Adrenal gland (tissue), 5 donors: ENCODE measurements around the gene SF3B1.

Experiments
- POLR2A ChIP-seq, 2 donors: fragments of 450-650 bp; IDR thresholded peaks; one replicate each; pipeline ENCODE4 v1.6.1; 2017; ENCODE audit warnings: antibody characterized with exemption in 2 of 2, mild to moderate bottlenecking in 2 of 2, moderate library complexity in 1 of 2
- TF ChIP-seq, protein P1 (sequence below), 6 experiments: fragments of 450-650 bp in 4 of 6; fragments of 200-600 bp in 2 of 6; sonication (generic) in 1 of 6; IDR thresholded peaks; 1 replicate in 5 of 6; 2 replicates in 1 of 6; pipeline versions ENCODE4 v1.5.1 to v1.8.0; 2016 to 2021; ENCODE audit warnings: antibody characterized with exemption in 6 of 6, mild to moderate bottlenecking in 2 of 6, moderate library complexity in 1 of 6
- donor health status: DM: no; HTN: no; CAD: no.

DNA sequence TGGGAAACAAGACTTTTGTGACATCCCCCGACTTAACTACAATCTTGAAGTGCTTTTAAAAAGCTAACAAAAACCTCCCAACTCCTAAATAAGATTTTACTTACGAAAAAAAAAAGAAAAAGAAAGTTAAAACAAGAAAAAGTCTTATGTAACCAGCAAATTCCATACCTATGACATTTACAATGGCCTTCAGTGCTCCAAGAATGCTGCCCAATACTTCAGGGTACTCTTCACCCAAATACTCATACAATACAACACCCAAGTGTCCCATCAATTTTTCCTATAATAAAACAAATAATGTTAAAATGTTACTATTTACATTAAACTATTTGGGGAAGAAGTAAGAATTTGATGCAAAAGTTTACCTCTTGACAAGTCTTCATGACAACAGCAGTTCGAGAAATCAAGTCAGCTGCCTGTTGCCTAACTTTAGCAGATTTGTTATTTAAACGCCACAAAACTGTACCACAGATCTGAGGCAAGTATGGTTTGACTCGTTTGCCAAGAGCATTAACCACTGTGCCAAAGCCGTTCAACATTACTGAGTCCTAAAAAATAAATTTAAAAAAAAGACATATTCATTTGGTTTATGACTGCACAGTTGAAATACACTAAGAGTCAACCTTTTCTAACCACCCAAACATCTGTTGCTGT lies 34.8 kb downstream of the SF3B1 start:
- TF ChIP-seq, protein P1, sequence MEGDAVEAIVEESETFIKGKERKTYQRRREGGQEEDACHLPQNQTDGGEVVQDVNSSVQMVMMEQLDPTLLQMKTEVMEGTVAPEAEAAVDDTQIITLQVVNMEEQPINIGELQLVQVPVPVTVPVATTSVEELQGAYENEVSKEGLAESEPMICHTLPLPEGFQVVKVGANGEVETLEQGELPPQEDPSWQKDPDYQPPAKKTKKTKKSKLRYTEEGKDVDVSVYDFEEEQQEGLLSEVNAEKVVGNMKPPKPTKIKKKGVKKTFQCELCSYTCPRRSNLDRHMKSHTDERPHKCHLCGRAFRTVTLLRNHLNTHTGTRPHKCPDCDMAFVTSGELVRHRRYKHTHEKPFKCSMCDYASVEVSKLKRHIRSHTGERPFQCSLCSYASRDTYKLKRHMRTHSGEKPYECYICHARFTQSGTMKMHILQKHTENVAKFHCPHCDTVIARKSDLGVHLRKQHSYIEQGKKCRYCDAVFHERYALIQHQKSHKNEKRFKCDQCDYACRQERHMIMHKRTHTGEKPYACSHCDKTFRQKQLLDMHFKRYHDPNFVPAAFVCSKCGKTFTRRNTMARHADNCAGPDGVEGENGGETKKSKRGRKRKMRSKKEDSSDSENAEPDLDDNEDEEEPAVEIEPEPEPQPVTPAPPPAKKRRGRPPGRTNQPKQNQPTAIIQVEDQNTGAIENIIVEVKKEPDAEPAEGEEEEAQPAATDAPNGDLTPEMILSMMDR (IDR thresholded peaks at IDR 0.05), result no peak
- TF ChIP-seq POLR2A (IDR thresholded peaks at IDR 0.05), result no peak
